KMS-11 (cell line): ENCODE data around the gene CD1D.

Source experiments
- H2AFZ ChIP-seq: fragments of 200-600 bp; sonication (generic); 2 replicates; pipeline ENCODE4 v1.6.1; 2016; ENCODE audit warnings: antibody characterized with exemption, mixed run types, low read depth
- H3K27ac ChIP-seq: fragments of 200-600 bp; sonication (generic); 2 replicates; pipeline ENCODE4 v1.6.1; 2016; ENCODE audit warnings: mild to moderate bottlenecking, mixed run types
- H3K27me3 ChIP-seq: fragments of 200-600 bp; sonication (generic); 2 replicates; pipeline ENCODE4 v1.6.1; 2017; ENCODE audit warnings: mild to moderate bottlenecking, low read depth, mixed run types, moderate library complexity; ENCODE audit not compliant: insufficient read depth
- H3K36me3 ChIP-seq: fragments of 200-600 bp; sonication (generic); 2 replicates; pipeline ENCODE4 v1.6.1; 2017; ENCODE audit warnings: mild to moderate bottlenecking, mixed run types; ENCODE audit not compliant: insufficient read depth
- H3K4me1 ChIP-seq: fragments of 200-600 bp; sonication (generic); 2 replicates; pipeline ENCODE4 v1.6.1; 2016; ENCODE audit warnings: mild to moderate bottlenecking, low read depth, mixed run types; ENCODE audit not compliant: poor library complexity, severe bottlenecking
- H3K4me2 ChIP-seq: fragments of 200-600 bp; sonication (generic); 2 replicates; pipeline ENCODE4 v1.7.0; 2016; ENCODE audit warnings: mild to moderate bottlenecking, mixed run types
- H3K4me3 ChIP-seq: fragments of 200-600 bp; sonication (generic); IDR thresholded peaks from 2 replicates; pipeline ENCODE4 v1.6.1; 2017; ENCODE audit warnings: low read depth, low read length, mixed read lengths; ENCODE audit not compliant: insufficient read depth
- H3K79me2 ChIP-seq: fragments of 200-600 bp; sonication (generic); 2 replicates; pipeline ENCODE4 v1.6.1; 2016; ENCODE audit warnings: low read depth, mixed run types; ENCODE audit not compliant: insufficient read depth
- H3K9ac ChIP-seq: fragments of 200-600 bp; sonication (generic); 2 replicates; pipeline ENCODE4 v1.6.1; 2016; ENCODE audit warnings: mild to moderate bottlenecking, mixed run types
- H4K20me1 ChIP-seq: fragments of 200-600 bp; sonication (generic); 2 replicates; pipeline ENCODE4 v1.6.1; 2016; ENCODE audit warnings: mild to moderate bottlenecking, mixed run types; ENCODE audit not compliant: insufficient read depth
- CTCF ChIP-seq: fragments of 200-600 bp; sonication (generic); conservative IDR thresholded peaks from 2 replicates; pipeline ENCODE4 v1.6.1; 2017; ENCODE audit warnings: low read depth, mild to moderate bottlenecking, antibody characterized with exemption, low read length, moderate library complexity, mixed read lengths

CD1D gene

GRCh38 chr1:158191299-158191698 is 10.6 kb downstream of the CD1D start:
- Histone ChIP-seq H3K27me3 (no peaks in the 10 kb centered on the region), H3K36me3 (no peaks in the 10 kb centered on the region), H3K4me3 (no peak overlapping the region), H3K27ac (no peak overlapping the region), H3K79me2 (no peaks in the 10 kb centered on the region), H2AFZ (no peak overlapping the region), H3K9ac (no peak overlapping the region), H3K4me1 (no peaks in the 10 kb centered on the region), H3K4me2 (no peak overlapping the region), H4K20me1 (no peaks in the 10 kb centered on the region)
- TF ChIP-seq CTCF, result no peak

- no peak overlapping the region for H2AFZ ChIP-seq
- H3K27ac ChIP-seq, result no peak overlapping the region
- no peak overlapping the region for H3K9ac ChIP-seq
- H3K4me2 ChIP-seq, result no peak overlapping the region
- H4K20me1 ChIP-seq, result no peaks in the 10 kb centered on the region
- H3K4me3 ChIP-seq, result no peak overlapping the region
- H3K79me2 ChIP-seq, result no peaks in the 10 kb centered on the region
- H3K36me3 ChIP-seq, result no peaks in the 10 kb centered on the region
- no peak for TF ChIP-seq CTCF
- no peaks in the 10 kb centered on the region for H3K4me1 ChIP-seq
- H3K27me3 ChIP-seq, result no peaks in the 10 kb centered on the region
These were observed 15.8 kb downstream of the CD1D start for GRCh38 chr1:158196461-158196860.

GRCh38 chr1:158199849-158200248 is 19.2 kb downstream of the CD1D start:
- Histone ChIP-seq H3K4me1 (no peaks in the 10 kb centered on the region), H4K20me1 (no peaks in the 10 kb centered on the region), H3K27me3 (no peaks in the 10 kb centered on the region), H2AFZ (no peak overlapping the region), H3K79me2 (no peaks in the 10 kb centered on the region), H3K9ac (no peak overlapping the region), H3K27ac (no peak overlapping the region), H3K4me2 (no peak overlapping the region), H3K4me3 (no peak overlapping the region), H3K36me3 (no peaks in the 10 kb centered on the region)
- TF ChIP-seq CTCF, result no peak

GRCh38 chr1:158200527-158200926 is 19.8 kb downstream of the CD1D start:
- no peaks in the 10 kb centered on the region for H3K27me3 ChIP-seq
- no peaks in the 10 kb centered on the region for H4K20me1 ChIP-seq
- no peak for TF ChIP-seq CTCF

More at GRCh38 chr1:158200527-158200926, 19.8 kb downstream of the CD1D start:
- H3K4me3 ChIP-seq, result no peak overlapping the region
- H3K27ac ChIP-seq, result no peak overlapping the region
- H3K4me2 ChIP-seq, result no peak overlapping the region
- no peaks in the 10 kb centered on the region for H3K79me2 ChIP-seq
- H3K4me1 ChIP-seq, result no peaks in the 10 kb centered on the region
- no peak overlapping the region for H3K9ac ChIP-seq
- no peaks in the 10 kb centered on the region for H3K36me3 ChIP-seq
- H2AFZ ChIP-seq, result no peak overlapping the region
